ENCODE data around the gene USP37. TPM values are rescaled to one million over a fixed set of nuclear protein-coding genes. Genes with fewer than 3 reads are reported as not detected.

USP37 gene
- total and polyA plus RNA-seq, 2 of the 13 experiments (the other 11 are each of a cell fraction or from before 2014, with no cell fraction given), result 6.5 to 30.6 TPM

GRCh38 chr2:218445602-218446001 is 122.5 kb downstream of the USP37 start:
- ChIA-PET POLR2A (interaction anchor here (0.8 to 3.5 kb wide), 6 partner anchors 19 to 152 kb away, joined by 3 to 36 read pairs (median 4); partner anchors contain the start of genes CTDSP1 and VIL1), CTCF (ENCODE audit: low intra/inter-chr PET ratio, low total read pairs) (no interaction called here)
- H3K79me2 ChIP-seq (ENCODE audit: insufficient read depth, low read length), result no peaks in the 10 kb centered on the region
- no peak overlapping the region for H2AFZ ChIP-seq (ENCODE audit: low read length)
- H3K36me3 ChIP-seq (replicated peaks in 1 of 2; ENCODE audit: control insufficient read depth in 1 of 2, insufficient read depth in 2 of 2, low read length in 2 of 2), result peaks cover 24 to 79% of the 10 kb centered on the region in 2 experiments
- no TSS peak for BruUV-seq (replicated peaks)
- no peak for DNase-seq (ENCODE audit: low spot score)
- 0 out of 2 replicates have a peak, but pooled peaks have one; percentile 32 for TF ChIP-seq RBFOX2 (IDR thresholded peaks at IDR 0.05; ENCODE audit: low read depth, low read length)
- no peak for TF ChIP-seq ZNF460 (CRISPR knock-in tag; IDR thresholded peaks at IDR 0.05; ENCODE audit: borderline replicate concordance)
- TF ChIP-seq ZNF44 (CRISPR knock-in tag; IDR thresholded peaks at IDR 0.05), result no peak
- no peak for TF ChIP-seq ZNF510 (CRISPR knock-in tag; IDR thresholded peaks at IDR 0.05; ENCODE audit: low read depth)
- TF ChIP-seq ZNF768 (CRISPR knock-in tag; IDR thresholded peaks at IDR 0.05), result no peak
- no peak for TF ChIP-seq HOXA9 (CRISPR knock-in tag; IDR thresholded peaks at IDR 0.05; ENCODE audit: borderline replicate concordance)
- TF ChIP-seq ZNF407 (CRISPR knock-in tag; IDR thresholded peaks at IDR 0.05; ENCODE audit: not compliant biosample characterization), result no peak
- no peak for TF ChIP-seq ZBTB4 (CRISPR knock-in tag; IDR thresholded peaks at IDR 0.05; ENCODE audit: borderline replicate concordance)
- no peak for TF ChIP-seq TARDBP (CRISPR knock-in tag; IDR thresholded peaks at IDR 0.05)
- FAIRE-seq, result no peak
- H3K9ac ChIP-seq (ENCODE audit: insufficient read depth, low read depth, low read length), result peak overlapping the region; percentile 27
- in situ Hi-C loops (cut with HindIII; ENCODE audit: extremely low pct_ligation_motif_present, low pct_unique_long_range_greater_than_20kb), result no loop called here
- H3K4me3 ChIP-seq (replicated peaks in 1 of 3; ENCODE audit: insufficient read depth in 1 of 3, low read depth in 2 of 3, low read length in 3 of 3), result no peak overlapping the region
- peaks cover 73% of the 10 kb centered on the region for H3K4me1 ChIP-seq (ENCODE audit: insufficient read depth, low read length)
- peak overlapping the region; percentile 67 for H3K27ac ChIP-seq (ENCODE audit: extremely low read length, insufficient read depth, low read length)
- H4K20me1 ChIP-seq (ENCODE audit: insufficient read depth, low read length), result no peaks in the 10 kb centered on the region
- H3K4me2 ChIP-seq (ENCODE audit: low read depth, low read length), result peak overlapping the region; percentile 43; the same call in 1 of the 2 replicates
- intact Hi-C loops (cut with micrococcal nuclease; ENCODE audit: unreplicated experiment), result loop anchor here (2.0 kb wide), 2 partner anchors 27 to 39 kb away; partner anchors contain the start of gene VIL1
- H3K9me3 ChIP-seq (ENCODE audit: low read length), result no peaks in the 10 kb centered on the region
- no peak for ATAC-seq
- no peaks in the 10 kb centered on the region for H3K27me3 ChIP-seq (ENCODE audit: control insufficient read depth in 1 of 2, insufficient read depth in 2 of 2, low read length in 2 of 2)

All from HepG2 (cell line).